Muscle layer of duodenum (tissue), 2 donors: ENCODE measurements around the gene OXER1.
"Not testable (repeated sequence)": the region's sequence is repeated elsewhere in the genome, so short reads cannot be mapped to it uniquely, and the experiment has no call there.

ENCODE experiments used
- H3K27ac ChIP-seq: one replicate; pipeline ENCODE4 v1.7.0; 2013; ENCODE audit warnings: mild to moderate bottlenecking, low read length
- H3K27me3 ChIP-seq: one replicate; pipeline ENCODE4 v1.7.0; 2013; ENCODE audit warnings: low read depth, mild to moderate bottlenecking, control low read depth, low read length
- H3K36me3 ChIP-seq, 2 donors: one replicate each; pipeline ENCODE4 v1.7.0; 2013; ENCODE audit warnings: low read length in 2 of 2, control low read depth in 1 of 2, mild to moderate bottlenecking in 1 of 2; ENCODE audit not compliant: insufficient read depth in 2 of 2, control insufficient read depth in 1 of 2
- H3K4me1 ChIP-seq, 2 donors: one replicate each; pipeline ENCODE4 v1.7.0; 2013; ENCODE audit warnings: low read length in 2 of 2, mild to moderate bottlenecking in 2 of 2, control low read depth in 1 of 2, moderate library complexity in 1 of 2; ENCODE audit not compliant: insufficient read depth in 2 of 2, control insufficient read depth in 1 of 2
- H3K4me3 ChIP-seq, 2 donors: one replicate each; pipeline ENCODE4 v1.7.0; 2013; ENCODE audit warnings: low read length in 2 of 2, low read depth in 1 of 2, mild to moderate bottlenecking in 1 of 2
- H3K9me3 ChIP-seq, 2 donors: one replicate each; pipeline ENCODE4 v1.7.0; 2013; ENCODE audit warnings: low read length in 2 of 2, control low read depth in 1 of 2, mild to moderate bottlenecking in 1 of 2; ENCODE audit not compliant: control insufficient read depth in 1 of 2
- donor health status: healthy.

OXER1 gene

DNA sequence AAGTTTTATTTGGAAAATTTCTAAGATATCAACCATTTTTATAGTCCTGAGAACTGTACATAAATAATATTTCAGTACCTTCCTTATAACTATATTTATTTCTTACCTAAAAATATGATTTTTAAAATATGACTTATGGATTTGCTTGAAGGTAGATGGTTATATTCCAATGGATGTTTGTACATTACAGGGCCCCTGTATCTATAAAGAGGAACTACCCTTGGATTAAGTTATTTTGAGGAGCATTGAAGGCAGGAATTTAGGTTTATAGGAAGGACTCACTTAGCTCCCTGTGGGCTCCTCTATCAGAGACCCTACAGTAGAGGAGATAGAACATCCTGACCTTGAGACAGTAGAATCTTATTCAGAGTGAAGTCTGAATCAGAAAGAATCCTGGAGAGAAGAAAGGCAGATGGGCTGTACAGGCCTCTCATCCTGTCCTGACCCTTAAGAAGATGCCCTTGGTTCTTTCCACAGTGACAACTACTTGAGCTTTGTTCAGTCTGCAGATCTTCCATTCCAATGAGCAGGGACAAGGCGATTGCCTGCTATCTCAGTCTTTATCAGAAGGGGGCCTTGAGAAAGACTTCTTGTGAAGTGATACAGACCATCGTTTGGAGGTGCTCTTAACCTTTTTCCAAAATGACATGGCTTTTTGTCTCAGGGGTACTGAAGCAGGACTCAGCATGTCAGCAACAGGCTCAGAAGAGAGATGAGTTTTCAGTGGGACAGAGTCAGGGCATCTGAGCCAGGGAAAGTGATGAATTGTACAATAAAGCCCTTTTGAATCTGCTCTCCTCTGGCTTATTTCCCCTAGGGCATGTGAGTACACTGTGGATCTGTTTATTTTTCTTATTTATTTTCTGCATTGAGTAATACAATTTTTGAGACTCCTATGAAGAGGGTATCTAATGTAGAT is 20.9 kb downstream of the OXER1 start:
- H3K27ac ChIP-seq, result no peak overlapping the region
- H3K4me1 ChIP-seq, result no peaks in the 10 kb centered on the region

GRCh38 chr2:42741140-42741539 is 22.8 kb downstream of the OXER1 start:
- no peaks in the 10 kb centered on the region for H3K9me3 ChIP-seq
- H3K4me3 ChIP-seq, result no peak overlapping the region
- peaks cover 6 to 21% of the 10 kb centered on the region in 2 donors for H3K36me3 ChIP-seq
- H3K4me1 ChIP-seq, result no peaks in the 10 kb centered on the region
- H3K27me3 ChIP-seq, result no peaks in the 10 kb centered on the region
- no peak overlapping the region for H3K27ac ChIP-seq

More for the DNA sequence above, 20.9 kb downstream of the OXER1 start:
- Histone ChIP-seq H3K4me3 (no peak overlapping the region), H3K36me3 (peaks cover 0 to 12% of the 10 kb centered on the region in 2 donors), H3K9me3 (no peaks in the 10 kb centered on the region), H3K27me3 (no peaks in the 10 kb centered on the region)

GRCh38 chr2:42736598-42737322 is 27.2 kb downstream of the OXER1 start:
- Histone ChIP-seq H3K36me3 (peaks cover 6 to 26% of the 10 kb centered on the region in 2 donors), H3K4me1 (no peaks in the 10 kb centered on the region), H3K27me3 (no peaks in the 10 kb centered on the region), H3K4me3 (no peak overlapping the region), H3K27ac (no peak overlapping the region), H3K9me3 (peaks cover 0 to 13% of the 10 kb centered on the region in 2 donors)

DNA sequence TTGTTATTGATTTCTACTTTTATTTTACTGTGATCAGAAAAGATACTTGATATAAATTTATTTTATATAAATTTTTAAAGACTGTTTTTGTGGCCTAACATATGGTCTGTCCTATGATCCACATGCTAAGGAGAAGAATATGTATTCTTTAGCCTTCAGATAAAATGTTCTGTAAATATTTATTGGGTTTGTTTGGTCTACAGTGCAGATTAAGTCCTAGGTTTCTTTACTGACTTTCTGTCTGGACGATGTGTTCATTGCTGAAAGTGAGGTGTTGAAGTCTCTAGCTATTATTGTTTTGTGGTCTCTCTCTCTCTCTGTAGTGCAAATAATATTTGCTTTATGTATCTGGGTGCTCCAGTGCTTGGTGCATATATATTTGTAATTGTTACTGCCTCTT is 30.1 kb downstream of the OXER1 start:
- no peaks in the 10 kb centered on the region for H3K4me1 ChIP-seq
- no peak overlapping the region for H3K4me3 ChIP-seq
- no peak overlapping the region for H3K27ac ChIP-seq
- H3K27me3 ChIP-seq, result no peaks in the 10 kb centered on the region
- H3K36me3 ChIP-seq, result peaks cover 6 to 26% of the 10 kb centered on the region in 2 donors
- peaks cover 0 to 21% of the 10 kb centered on the region in 2 donors for H3K9me3 ChIP-seq

GRCh38 chr2:42731316-42731715 is 32.6 kb downstream of the OXER1 start:
- not testable (repeated sequence) for H3K27me3 ChIP-seq, H3K4me1 ChIP-seq, H3K4me3 ChIP-seq, H3K27ac ChIP-seq
- Histone ChIP-seq H3K9me3 (peaks cover 0 to 21% of the 10 kb centered on the region in 2 donors), H3K36me3 (peaks cover 0 to 12% of the 10 kb centered on the region in 2 donors)

DNA sequence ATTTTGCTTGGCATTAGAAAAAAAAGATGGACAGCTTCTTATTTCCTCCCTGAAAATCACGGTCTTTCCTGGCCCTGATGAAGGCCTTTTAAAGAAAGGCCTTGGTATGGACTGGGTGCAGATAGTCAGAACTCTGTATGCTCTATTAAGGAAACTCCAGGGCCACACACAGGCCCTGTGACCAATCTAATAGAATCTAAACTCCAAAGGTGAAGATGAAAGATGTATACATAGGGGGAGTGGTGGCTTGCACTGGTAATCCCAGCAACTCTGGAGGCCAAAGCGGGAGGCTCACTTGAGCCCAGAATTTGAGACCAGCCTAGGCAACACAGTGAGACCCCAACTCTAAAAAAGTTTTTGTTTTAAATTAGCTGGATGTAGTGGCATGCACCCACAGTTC is 37.3 kb downstream of the OXER1 start:
- Histone ChIP-seq H3K27me3 (no peaks in the 10 kb centered on the region), H3K9me3 (peaks cover 0 to 8% of the 10 kb centered on the region in 2 donors), H3K4me3 (no peak overlapping the region), H3K4me1 (peaks cover 6 to 19% of the 10 kb centered on the region in 2 donors), H3K27ac (no peak overlapping the region), H3K36me3 (no peaks in the 10 kb centered on the region)

- Histone ChIP-seq H3K36me3 (no peaks in the 10 kb centered on the region), H3K4me1 (peaks cover 6 to 19% of the 10 kb centered on the region in 2 donors), H3K9me3 (peaks cover 0 to 8% of the 10 kb centered on the region in 2 donors), H3K27ac (no peak overlapping the region), H3K27me3 (no peaks in the 10 kb centered on the region), H3K4me3 (no peak overlapping the region)
Observed at GRCh38 chr2:42725657-42726056, 38.3 kb downstream of the OXER1 start.

DNA sequence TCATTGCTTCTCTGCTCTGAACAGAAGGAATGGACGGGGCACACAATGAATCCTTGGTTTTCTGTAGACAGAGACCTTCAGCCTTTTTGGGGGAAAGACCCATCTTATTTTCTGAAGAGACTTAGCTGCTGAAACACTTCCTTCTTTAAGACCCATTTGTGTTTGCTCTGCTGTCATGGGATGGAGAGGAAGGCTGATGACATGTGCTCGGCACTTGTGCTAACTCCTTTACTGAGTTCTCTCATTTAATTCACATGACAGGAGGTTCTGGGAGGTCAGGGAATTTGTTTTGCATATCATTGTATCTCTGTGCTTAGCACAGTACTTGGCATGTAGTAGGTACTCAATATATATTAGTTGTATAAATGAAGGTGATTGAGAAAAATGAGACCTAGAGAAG is 39.0 kb downstream of the OXER1 start:
- Histone ChIP-seq H3K27ac (no peak overlapping the region), H3K9me3 (peaks cover 0 to 4% of the 10 kb centered on the region in 2 donors)

DNA sequence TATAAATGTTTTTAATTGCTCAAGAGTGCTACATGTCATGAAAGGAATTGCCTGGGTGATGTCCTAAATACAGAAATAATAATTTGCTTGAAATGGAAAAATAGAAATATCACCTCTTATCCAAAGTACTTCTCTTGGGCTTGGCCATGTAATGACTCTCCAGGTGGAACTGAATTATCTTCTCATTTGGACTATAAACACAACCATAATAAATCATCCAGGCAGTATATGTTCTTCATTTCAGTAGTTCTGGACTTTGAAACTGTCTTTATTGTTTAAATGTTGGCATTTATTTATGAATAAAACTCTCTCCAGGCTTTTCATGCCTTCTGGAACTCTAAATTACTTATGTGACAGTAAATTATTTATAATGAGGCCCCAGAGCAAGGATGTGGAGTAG is 40.5 kb downstream of the OXER1 start:
- H3K4me1 ChIP-seq, result peaks cover 6 to 19% of the 10 kb centered on the region in 2 donors
- H3K36me3 ChIP-seq, result no peaks in the 10 kb centered on the region
- H3K27ac ChIP-seq, result no peak overlapping the region
- no peak overlapping the region for H3K4me3 ChIP-seq
- no peaks in the 10 kb centered on the region for H3K27me3 ChIP-seq
- no peaks in the 10 kb centered on the region for H3K9me3 ChIP-seq

More for the DNA sequence above, 39.0 kb downstream of the OXER1 start:
- Histone ChIP-seq H3K4me1 (peaks cover 6 to 19% of the 10 kb centered on the region in 2 donors), H3K27me3 (no peaks in the 10 kb centered on the region), H3K36me3 (no peaks in the 10 kb centered on the region), H3K4me3 (no peak overlapping the region)

DNA sequence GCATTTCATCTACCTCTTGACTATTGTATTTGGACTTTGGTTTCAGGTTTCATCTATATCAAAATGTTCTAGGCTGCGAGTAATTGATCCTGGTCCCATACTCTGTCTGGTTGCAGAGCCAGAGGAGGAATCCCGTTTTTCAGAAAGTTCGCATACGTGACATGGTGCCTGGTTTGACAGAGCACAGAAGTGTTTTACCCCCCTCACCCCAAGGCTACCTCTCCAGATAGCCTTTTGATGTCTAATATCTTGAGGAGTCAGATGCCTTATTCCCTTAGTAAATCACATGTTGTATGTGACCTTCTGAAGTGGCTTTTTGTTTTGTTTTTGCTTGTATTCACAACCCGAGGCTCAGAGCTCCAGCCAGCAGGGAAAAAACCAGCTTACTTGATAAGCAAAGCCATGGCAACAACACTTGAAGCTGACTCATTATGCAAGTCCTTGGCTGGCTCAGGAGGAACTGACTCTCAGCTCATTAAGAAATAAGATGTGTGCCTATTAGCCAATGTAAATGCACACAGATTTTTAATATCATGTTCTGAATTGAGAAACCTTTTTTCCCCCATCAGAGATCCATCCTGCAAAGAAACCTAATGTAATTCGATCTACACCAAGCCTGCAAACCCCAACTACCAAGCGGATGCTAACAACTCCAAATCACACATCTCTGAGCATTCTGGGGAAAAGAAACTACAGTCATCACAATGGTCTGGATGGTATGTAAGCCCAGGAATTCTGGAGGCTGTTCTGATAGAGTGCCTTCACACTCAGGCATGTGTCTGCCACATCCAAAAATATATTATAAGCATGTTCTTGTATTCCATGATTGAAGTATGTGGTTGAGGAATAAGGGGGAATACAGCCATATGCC is 41.4 kb downstream of the OXER1 start:
- Histone ChIP-seq H3K36me3 (no peaks in the 10 kb centered on the region), H3K27me3 (no peaks in the 10 kb centered on the region), H3K4me1 (peaks cover 6 to 19% of the 10 kb centered on the region in 2 donors), H3K27ac (peak overlapping the region; percentile 10), H3K4me3 (peak overlapping the region in 1 of 2 donors; percentile 37), H3K9me3 (no peaks in the 10 kb centered on the region)
